Skeletal muscle tissue (tissue), 4 donors: ENCODE results near the gene CXCL10. TPM values are rescaled to one million over a fixed set of nuclear protein-coding genes. Genes with fewer than 3 reads are reported as not detected.
A peak's percentile ranks its signal among the peaks of the same experiment; 100 is the strongest.

ENCODE experiments used
- H3K27ac ChIP-seq: one replicate; pipeline ENCODE4 v1.7.0; 2013; ENCODE audit warnings: mild to moderate bottlenecking, low read depth, low read length, inconsistent platforms
- H3K27me3 ChIP-seq, 3 donors: one replicate each; pipeline ENCODE4 v1.7.0; 2013; ENCODE audit warnings: low read length in 3 of 3; ENCODE audit not compliant: control insufficient read depth in 3 of 3, insufficient read depth in 3 of 3
- H3K36me3 ChIP-seq, 3 donors: one replicate each; pipeline ENCODE4 v1.7.0; 2013; ENCODE audit warnings: low read length in 3 of 3; ENCODE audit not compliant: control insufficient read depth in 3 of 3, insufficient read depth in 3 of 3
- H3K4me1 ChIP-seq, 3 donors: one replicate each; pipeline ENCODE4 v1.7.0; 2013; ENCODE audit warnings: low read length in 3 of 3, mild to moderate bottlenecking in 3 of 3; ENCODE audit not compliant: control insufficient read depth in 3 of 3, insufficient read depth in 3 of 3
- H3K4me3 ChIP-seq, 3 donors: one replicate each; pipeline ENCODE4 v1.7.0; 2013; ENCODE audit warnings: low read length in 3 of 3
- H3K9ac ChIP-seq, 3 donors: one replicate each; pipeline ENCODE4 v1.7.0; 2013; ENCODE audit warnings: low read length in 3 of 3, mild to moderate bottlenecking in 3 of 3, moderate library complexity in 2 of 3, low read depth in 1 of 3
- H3K9me3 ChIP-seq, 3 donors: one replicate each; pipeline ENCODE4 v1.7.0; 2013; ENCODE audit warnings: low read length in 3 of 3; ENCODE audit not compliant: control insufficient read depth in 3 of 3
- total RNA-seq: library from RNA; depleted of rRNA; stranded (reverse); fragments of >200 nt; gene quantifications from one replicate; pipeline ENCODE4 v1.2.3, GENCODE V29; 2014
- donor health status: Osteomylitis.

Gene CXCL10
- total RNA-seq, 1 donor from 2014 or later, result 4.7 TPM

- Histone ChIP-seq H3K27ac (no peak overlapping the region), H3K9ac (no peak overlapping the region), H3K4me1 (no peaks in the 10 kb centered on the region), H3K36me3 (no peaks in the 10 kb centered on the region), H3K9me3 (no peaks in the 10 kb centered on the region), H3K27me3 (no peaks in the 10 kb centered on the region), H3K4me3 (no peak overlapping the region)
Measured at GRCh38 chr4:76035141-76035540, 11.8 kb upstream of the CXCL10 start.

GRCh38 chr4:76029300-76029699 lies 6.0 kb upstream of the CXCL10 start:
- H3K9ac ChIP-seq, result no peak overlapping the region
- no peak overlapping the region for H3K27ac ChIP-seq
- no peaks in the 10 kb centered on the region for H3K4me1 ChIP-seq

GRCh38 chr4:76028350-76028765 lies 5.1 kb upstream of the CXCL10 start:
- H3K9me3 ChIP-seq, result no peaks in the 10 kb centered on the region
- H3K27me3 ChIP-seq, result no peaks in the 10 kb centered on the region
- H3K4me1 ChIP-seq, result no peaks in the 10 kb centered on the region
- peak overlapping the region in 2 of 3 donors; percentile 17 to 40 for H3K4me3 ChIP-seq
- H3K9ac ChIP-seq, result peak overlapping the region in 1 of 3 donors; percentile 1
- no peaks in the 10 kb centered on the region for H3K36me3 ChIP-seq
- no peak overlapping the region for H3K27ac ChIP-seq

More at GRCh38 chr4:76029300-76029699, 6.0 kb upstream of the CXCL10 start:
- H3K4me3 ChIP-seq, result no peak overlapping the region
- no peaks in the 10 kb centered on the region for H3K36me3 ChIP-seq
- H3K27me3 ChIP-seq, result no peaks in the 10 kb centered on the region
- H3K9me3 ChIP-seq, result no peaks in the 10 kb centered on the region

GRCh38 chr4:76024065-76024464 lies 768 bp upstream of the CXCL10 start:
- H3K4me3 ChIP-seq, result no peak overlapping the region
- no peaks in the 10 kb centered on the region for H3K9me3 ChIP-seq
- no peak overlapping the region for H3K27ac ChIP-seq
- no peaks in the 10 kb centered on the region for H3K27me3 ChIP-seq
- no peaks in the 10 kb centered on the region for H3K4me1 ChIP-seq
- no peak overlapping the region for H3K9ac ChIP-seq
- H3K36me3 ChIP-seq, result no peaks in the 10 kb centered on the region

GRCh38 chr4:76022677-76023076 lies 620 bp downstream of the CXCL10 start:
- Histone ChIP-seq H3K9ac (no peak overlapping the region), H3K4me3 (no peak overlapping the region), H3K36me3 (no peaks in the 10 kb centered on the region), H3K9me3 (no peaks in the 10 kb centered on the region), H3K27ac (no peak overlapping the region), H3K27me3 (no peaks in the 10 kb centered on the region), H3K4me1 (no peaks in the 10 kb centered on the region)

- Histone ChIP-seq H3K4me3 (no peak overlapping the region), H3K27me3 (no peaks in the 10 kb centered on the region), H3K9me3 (no peaks in the 10 kb centered on the region), H3K4me1 (no peaks in the 10 kb centered on the region), H3K36me3 (no peaks in the 10 kb centered on the region), H3K9ac (no peak overlapping the region), H3K27ac (no peak overlapping the region)
Measured at GRCh38 chr4:76022031-76022430, 1.3 kb downstream of the CXCL10 start.

GRCh38 chr4:76017056-76017686 lies 6.1 kb downstream of the CXCL10 start:
- Histone ChIP-seq H3K9ac (no peak overlapping the region), H3K36me3 (no peaks in the 10 kb centered on the region), H3K27me3 (no peaks in the 10 kb centered on the region), H3K9me3 (no peaks in the 10 kb centered on the region), H3K4me1 (peaks cover 0 to 3% (median 0%) of the 10 kb centered on the region in 3 donors), H3K4me3 (no peak overlapping the region), H3K27ac (no peak overlapping the region)

GRCh38 chr4:76016393-76016792 lies 6.9 kb downstream of the CXCL10 start:
- Histone ChIP-seq H3K9me3 (no peaks in the 10 kb centered on the region), H3K27ac (no peak overlapping the region), H3K27me3 (no peaks in the 10 kb centered on the region), H3K4me3 (no peak overlapping the region), H3K4me1 (peaks cover 0 to 5% (median 2%) of the 10 kb centered on the region in 3 donors), H3K9ac (no peak overlapping the region), H3K36me3 (no peaks in the 10 kb centered on the region)

GRCh38 chr4:76013540-76013939 lies 9.8 kb downstream of the CXCL10 start:
- no peak overlapping the region for H3K4me3 ChIP-seq
- no peak overlapping the region for H3K9ac ChIP-seq

GRCh38 chr4:76012388-76012801 lies 10.9 kb downstream of the CXCL10 start:
- Histone ChIP-seq H3K9me3 (no peaks in the 10 kb centered on the region), H3K36me3 (no peaks in the 10 kb centered on the region), H3K9ac (no peak overlapping the region), H3K4me1 (peaks cover 0 to 6% (median 5%) of the 10 kb centered on the region in 3 donors), H3K27me3 (no peaks in the 10 kb centered on the region), H3K27ac (peak overlapping the region; percentile 74), H3K4me3 (no peak overlapping the region)

More at GRCh38 chr4:76013540-76013939, 9.8 kb downstream of the CXCL10 start:
- Histone ChIP-seq H3K4me1 (peaks cover 0 to 6% (median 5%) of the 10 kb centered on the region in 3 donors), H3K27me3 (no peaks in the 10 kb centered on the region), H3K27ac (no peak overlapping the region), H3K9me3 (no peaks in the 10 kb centered on the region), H3K36me3 (no peaks in the 10 kb centered on the region)
